Activated CD4-positive, alpha-beta T cell treated with anti-CD3 and anti-CD28 coated beads, Interleukin-2, amount 50 U/mL, for 4 hours (primary cell): Measurements from ENCODE around the gene NACAD.

Experiments
- DNase-seq, 2 experiments: peaks; one replicate each; pipeline ENCODE4 v3.0.0-alpha.2; 2020

Gene NACAD

DNA sequence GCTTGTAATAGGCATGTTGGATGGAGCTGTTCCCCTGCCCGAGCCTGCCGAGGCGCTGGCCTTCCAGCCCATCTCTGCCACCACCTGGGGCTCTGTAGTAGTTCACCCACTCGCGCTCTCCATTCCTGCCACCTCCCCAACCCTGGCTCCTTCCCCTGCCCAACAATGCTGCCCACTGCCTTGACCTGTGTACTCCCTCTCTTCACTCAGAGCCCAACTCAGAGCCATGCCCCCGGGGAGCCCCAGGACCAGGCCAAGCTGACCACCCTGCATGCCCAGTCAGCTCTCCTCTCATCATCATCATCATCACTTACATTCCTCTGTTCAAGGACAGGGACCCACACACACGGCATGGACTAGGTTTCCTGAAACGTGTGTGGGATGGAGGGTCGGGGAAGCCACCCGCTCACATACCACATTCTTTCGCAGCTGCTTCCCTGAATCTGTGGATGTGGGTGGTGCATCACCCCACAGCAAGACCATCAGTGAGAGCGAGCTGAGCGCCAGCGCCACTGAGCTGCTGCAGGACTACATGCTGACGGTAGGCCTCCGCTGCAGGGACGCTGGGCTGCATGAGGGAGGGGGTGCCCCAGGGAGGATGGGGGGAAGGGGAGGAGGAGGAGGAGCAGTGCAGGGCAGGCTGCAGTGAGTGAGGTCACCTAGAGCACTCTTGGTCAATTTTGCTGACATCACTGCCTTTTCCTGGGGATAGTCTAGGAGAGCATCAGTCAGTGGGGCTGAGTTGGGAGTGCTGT is 15.6 kb downstream of the NACAD start:
- DNase-seq, result no peak

DNA sequence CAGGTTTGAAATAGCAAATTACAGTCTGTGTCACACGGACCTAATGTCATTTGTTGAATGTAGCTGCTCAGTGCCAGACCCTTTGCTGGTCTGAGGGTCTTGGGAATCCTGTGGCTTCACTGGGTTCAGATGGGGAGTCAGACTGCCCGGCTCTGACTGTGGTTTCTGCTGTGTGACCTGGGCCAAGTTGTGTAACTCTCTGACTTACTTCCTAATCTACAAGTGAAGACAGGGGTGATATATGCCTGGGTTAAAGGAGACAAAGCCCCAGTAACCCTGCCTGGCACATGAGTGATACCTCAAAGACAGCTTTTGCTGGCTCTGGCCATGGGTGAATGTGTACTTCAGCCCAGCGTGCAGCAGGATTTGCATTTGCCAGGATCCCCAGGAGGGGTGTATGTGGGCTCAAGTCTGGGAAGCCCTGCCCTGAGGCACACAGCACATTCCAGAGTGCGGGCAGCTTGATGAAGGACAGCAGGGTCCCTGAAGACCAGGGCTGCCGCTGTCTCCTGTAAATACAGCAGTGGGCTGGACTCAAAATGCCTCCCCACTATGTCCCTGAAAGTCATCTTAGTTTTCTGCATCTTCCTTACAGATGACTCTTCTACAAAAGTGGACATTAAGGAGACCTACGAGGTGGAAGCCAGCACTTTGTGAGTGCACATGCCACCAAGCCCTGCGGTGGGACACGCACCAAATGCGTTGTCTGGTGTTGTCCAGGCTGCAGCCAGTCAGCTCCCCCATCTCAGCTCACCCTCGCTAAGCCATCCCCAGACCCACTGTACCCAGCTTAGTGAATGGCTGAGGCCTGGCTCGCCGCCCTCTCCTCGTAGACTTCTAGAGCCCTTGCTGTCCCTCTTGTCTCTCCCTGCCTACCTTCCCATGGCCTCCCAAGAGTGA is 16.4 kb downstream of the NACAD start:
- no peak for DNase-seq

GRCh38 chr7:45071528-45071927 is 17.2 kb downstream of the NACAD start:
- no peak for DNase-seq

- DNase-seq, result no peak
Measured at GRCh38 chr7:45070254-45070642, 18.5 kb downstream of the NACAD start.

GRCh38 chr7:45069444-45070253 is 19.1 kb downstream of the NACAD start:
- DNase-seq, result no peak

- no peak for DNase-seq
Measured at GRCh38 chr7:45068236-45069023, 20.3 kb downstream of the NACAD start.

- DNase-seq, result no peak
Measured at GRCh38 chr7:45067582-45067981, 21.2 kb downstream of the NACAD start.

- no peak for DNase-seq
Measured at GRCh38 chr7:45066409-45066808, 22.4 kb downstream of the NACAD start.

- no peak for DNase-seq
Measured at GRCh38 chr7:45065031-45065995, 23.5 kb downstream of the NACAD start.

DNA sequence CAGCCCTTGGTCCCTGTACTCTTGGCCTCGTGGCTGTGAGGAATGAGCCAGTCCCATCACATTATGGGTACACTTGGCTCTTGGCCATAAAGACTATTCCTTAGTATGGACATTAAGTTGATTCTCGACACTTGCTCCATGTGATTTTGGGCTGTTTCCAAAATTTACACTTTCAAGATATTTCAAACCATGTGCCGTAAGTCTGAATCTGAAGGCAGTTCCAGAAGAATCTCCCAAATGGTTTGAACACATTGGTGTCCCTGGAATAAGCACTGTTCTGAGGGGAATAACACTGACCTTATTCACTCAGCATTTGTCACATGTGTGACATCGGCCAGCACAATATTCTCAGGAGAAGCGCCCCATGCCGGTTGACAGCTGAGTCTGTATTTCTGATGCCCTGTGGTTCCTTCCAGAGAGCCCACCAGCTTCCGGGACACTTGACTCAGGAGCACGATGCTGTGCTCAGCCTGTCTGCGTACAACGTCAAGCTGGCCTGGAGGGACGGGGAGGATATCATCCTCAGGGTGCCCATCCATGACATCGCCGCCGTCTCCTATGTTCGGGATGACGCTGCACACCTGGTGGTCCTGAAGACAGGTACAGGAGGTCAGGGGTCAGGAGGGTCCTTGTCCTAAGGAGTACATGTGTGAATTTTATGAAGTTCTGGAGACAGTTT is 24.6 kb downstream of the NACAD start:
- no peak for DNase-seq

DNA sequence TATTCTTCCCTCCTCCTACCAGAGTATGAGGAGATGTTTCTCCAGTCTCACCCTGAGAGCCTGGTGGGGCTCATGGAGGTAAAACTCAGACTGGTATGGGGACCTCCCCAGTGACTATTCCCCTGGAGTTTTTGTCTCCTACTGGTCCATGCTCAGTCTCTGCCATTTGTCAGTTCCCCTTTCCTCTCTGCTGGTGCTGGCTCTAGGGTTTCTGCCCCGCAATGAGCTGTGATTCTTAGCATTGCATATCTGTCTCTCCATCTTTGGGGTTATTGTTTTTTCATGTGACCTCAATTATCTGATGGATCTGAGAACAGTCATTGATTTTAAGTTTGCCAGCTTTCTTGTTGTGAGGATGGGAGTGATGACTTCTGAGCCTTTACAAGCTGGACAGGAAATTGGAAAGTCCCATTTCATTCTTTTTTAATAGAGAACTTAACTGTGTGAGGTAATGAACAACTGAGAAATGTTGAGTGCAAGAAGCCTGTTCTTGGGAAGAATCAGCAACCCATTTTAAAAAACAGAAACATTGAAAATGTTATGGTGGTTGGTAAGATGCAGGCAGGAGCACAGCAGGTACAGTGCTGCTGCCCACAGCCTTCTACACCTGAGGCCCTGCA is 26.9 kb downstream of the NACAD start:
- no peak for DNase-seq

- no peak for DNase-seq
Measured at GRCh38 chr7:45061352-45061751, 27.4 kb downstream of the NACAD start.

- DNase-seq, result no peak
Measured at GRCh38 chr7:45060295-45060694, 28.5 kb downstream of the NACAD start.

GRCh38 chr7:45057878-45058277 is 30.9 kb downstream of the NACAD start:
- no peak for DNase-seq

DNA sequence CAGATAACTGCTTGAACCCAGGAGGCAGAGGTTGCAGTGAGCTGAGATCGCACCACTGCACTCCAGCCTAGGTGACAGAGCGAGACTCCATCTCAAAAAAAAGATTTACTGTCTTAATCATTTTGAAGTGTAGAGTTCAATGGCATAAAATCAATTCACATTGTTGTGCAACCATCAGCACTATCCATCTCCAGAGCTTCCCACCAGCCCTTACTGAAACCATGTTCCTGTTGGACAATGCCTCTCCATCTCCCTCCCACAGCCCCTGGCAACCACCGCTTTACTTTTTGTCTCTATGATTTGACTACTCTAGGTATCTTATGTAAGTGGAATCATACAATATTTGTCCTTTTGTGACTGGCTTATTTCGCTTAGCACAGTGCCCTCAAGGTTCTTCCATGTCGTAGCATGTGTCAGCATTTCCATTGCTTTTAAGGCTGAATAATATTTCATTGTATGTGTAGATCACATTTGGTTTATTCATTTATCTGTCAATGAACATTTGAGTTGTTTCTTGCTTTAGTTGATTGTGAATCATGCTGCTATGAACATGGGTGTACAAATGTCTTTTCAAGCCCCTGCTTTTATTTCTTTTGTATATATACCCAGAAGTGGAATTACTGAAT is 33.1 kb downstream of the NACAD start:
- no peak for DNase-seq

GRCh38 chr7:45055016-45055415 is 33.8 kb downstream of the NACAD start:
- no peak for DNase-seq

DNA sequence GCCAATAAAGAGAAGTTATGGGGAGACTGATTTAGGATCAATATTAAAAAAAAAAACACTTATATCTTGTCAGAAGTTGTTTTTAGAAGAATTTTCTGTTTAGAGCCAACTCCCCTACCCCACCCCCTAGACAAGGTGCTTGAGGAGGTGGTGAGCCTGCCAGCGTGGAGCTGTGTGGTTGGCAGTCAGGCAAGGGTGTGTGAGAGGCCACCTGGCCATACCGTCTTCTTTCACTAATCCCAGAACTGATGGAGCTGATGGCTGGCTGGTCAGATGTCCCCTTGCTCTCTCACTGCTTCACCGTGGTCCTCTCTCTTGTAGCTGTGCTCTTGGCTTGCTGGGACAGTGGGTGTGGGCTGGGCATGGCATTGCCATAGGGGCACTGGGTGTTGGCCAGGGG is 34.3 kb downstream of the NACAD start:
- no peak for DNase-seq

GRCh38 chr7:45053941-45054340 is 34.8 kb downstream of the NACAD start:
- DNase-seq, result no peak

- no peak for DNase-seq
Measured at GRCh38 chr7:45053401-45053800, 35.4 kb downstream of the NACAD start.

- DNase-seq, result no peak
Measured at GRCh38 chr7:45052011-45052410, 36.8 kb downstream of the NACAD start.
